Uterus (tissue), 2 donors: ENCODE results near the gene GTPBP8.

Source experiments
- POLR2A ChIP-seq, 2 donors: fragments of 450-650 bp; IDR thresholded peaks; one replicate each; pipeline ENCODE4 v1.6.1; 2016; ENCODE audit warnings: antibody characterized with exemption in 2 of 2, mild to moderate bottlenecking in 1 of 2, moderate library complexity in 1 of 2
- TF ChIP-seq, protein P1 (sequence below), 4 experiments: fragments of 200-600 bp in 2 of 4; fragments of 450-650 bp in 2 of 4; sonication (generic) in 2 of 4; IDR thresholded peaks; one replicate each; pipeline ENCODE4 v1.5.1; 2016 to 2019; ENCODE audit warnings: antibody characterized with exemption in 4 of 4, mild to moderate bottlenecking in 2 of 4, moderate library complexity in 1 of 4

GRCh38 chr3:112956351-112956750, 34.4 kb upstream of the GTPBP8 start:
- TF ChIP-seq, protein P1, sequence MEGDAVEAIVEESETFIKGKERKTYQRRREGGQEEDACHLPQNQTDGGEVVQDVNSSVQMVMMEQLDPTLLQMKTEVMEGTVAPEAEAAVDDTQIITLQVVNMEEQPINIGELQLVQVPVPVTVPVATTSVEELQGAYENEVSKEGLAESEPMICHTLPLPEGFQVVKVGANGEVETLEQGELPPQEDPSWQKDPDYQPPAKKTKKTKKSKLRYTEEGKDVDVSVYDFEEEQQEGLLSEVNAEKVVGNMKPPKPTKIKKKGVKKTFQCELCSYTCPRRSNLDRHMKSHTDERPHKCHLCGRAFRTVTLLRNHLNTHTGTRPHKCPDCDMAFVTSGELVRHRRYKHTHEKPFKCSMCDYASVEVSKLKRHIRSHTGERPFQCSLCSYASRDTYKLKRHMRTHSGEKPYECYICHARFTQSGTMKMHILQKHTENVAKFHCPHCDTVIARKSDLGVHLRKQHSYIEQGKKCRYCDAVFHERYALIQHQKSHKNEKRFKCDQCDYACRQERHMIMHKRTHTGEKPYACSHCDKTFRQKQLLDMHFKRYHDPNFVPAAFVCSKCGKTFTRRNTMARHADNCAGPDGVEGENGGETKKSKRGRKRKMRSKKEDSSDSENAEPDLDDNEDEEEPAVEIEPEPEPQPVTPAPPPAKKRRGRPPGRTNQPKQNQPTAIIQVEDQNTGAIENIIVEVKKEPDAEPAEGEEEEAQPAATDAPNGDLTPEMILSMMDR (IDR thresholded peaks at IDR 0.05), result no peak
- TF ChIP-seq POLR2A (IDR thresholded peaks at IDR 0.05), result no peak
